GM18520 (cell line): ENCODE results near the gene NFATC1.
"Not testable (repeated sequence)": the region's sequence is repeated elsewhere in the genome, so short reads cannot be mapped to it uniquely, and the experiment has no call there.

ENCODE experiments used
- ATAC-seq: cut with Tn5 transposase; IDR thresholded peaks from one replicate; pipeline ENCODE4 v1.9.1; 2021; ENCODE audit not compliant: unreplicated experiment

Gene NFATC1

GRCh38 chr18:79470547-79470946 lies 74.8 kb downstream of the NFATC1 start:
- ATAC-seq = no peak

GRCh38 chr18:79471046-79471445 lies 75.3 kb downstream of the NFATC1 start:
- ATAC-seq = no peak

GRCh38 chr18:79471597-79471996 lies 75.9 kb downstream of the NFATC1 start:
- no peak for ATAC-seq

GRCh38 chr18:79472176-79472575 lies 76.4 kb downstream of the NFATC1 start:
- no peak for ATAC-seq

- ATAC-seq = no peak
Measured at GRCh38 chr18:79472946-79473345, 77.2 kb downstream of the NFATC1 start.

- ATAC-seq = no peak
Measured at GRCh38 chr18:79476031-79476917, 80.5 kb downstream of the NFATC1 start.

GRCh38 chr18:79476918-79477571 lies 81.3 kb downstream of the NFATC1 start:
- no peak for ATAC-seq

GRCh38 chr18:79477711-79478483 lies 82.2 kb downstream of the NFATC1 start:
- no peak for ATAC-seq

GRCh38 chr18:79478484-79479115 lies 82.9 kb downstream of the NFATC1 start:
- no peak for ATAC-seq

- ATAC-seq = no peak
Measured at GRCh38 chr18:79479116-79479760, 83.5 kb downstream of the NFATC1 start.

- no peak for ATAC-seq
Measured at GRCh38 chr18:79479761-79480161, 84.0 kb downstream of the NFATC1 start.

GRCh38 chr18:79480171-79481045 lies 84.7 kb downstream of the NFATC1 start:
- no peak for ATAC-seq

GRCh38 chr18:79481046-79481790 lies 85.5 kb downstream of the NFATC1 start:
- ATAC-seq = no peak

GRCh38 chr18:79483393-79483792 lies 87.7 kb downstream of the NFATC1 start:
- ATAC-seq = not testable (repeated sequence)

GRCh38 chr18:79483971-79484491 lies 88.3 kb downstream of the NFATC1 start:
- no peak for ATAC-seq

- ATAC-seq = no peak
Measured at GRCh38 chr18:79484661-79485621, 89.2 kb downstream of the NFATC1 start.

- no peak for ATAC-seq
Measured at GRCh38 chr18:79485788-79486355, 90.1 kb downstream of the NFATC1 start.
